ENCODE data around the gene L3MBTL4.

L3MBTL4 gene

DNA sequence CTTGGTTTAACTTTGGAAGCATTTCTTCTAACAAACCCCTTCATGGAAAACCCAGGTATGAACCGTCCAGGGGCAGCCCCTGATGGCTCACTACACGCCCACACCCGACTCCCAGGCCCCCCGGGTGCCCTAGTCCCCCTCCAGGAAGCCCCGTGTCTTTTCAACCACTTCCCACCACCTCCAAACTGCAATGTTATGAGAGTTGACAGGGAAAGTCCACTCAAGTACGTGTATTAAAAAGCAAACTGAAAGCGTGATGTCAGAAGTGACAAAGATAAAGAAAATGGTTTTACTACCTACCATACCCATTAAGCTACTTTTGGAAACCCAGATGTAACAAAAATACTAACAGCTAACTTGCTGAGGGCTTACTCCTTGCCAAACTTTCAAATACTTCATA, 51.5 kb downstream of the L3MBTL4 start:
- DNase-seq (ENCODE audit: low spot score): no peak

- no peak for DNase-seq (ENCODE audit: low spot score)
These were observed 52.1 kb downstream of the L3MBTL4 start for GRCh38 chr18:6362559-6363129.

DNA sequence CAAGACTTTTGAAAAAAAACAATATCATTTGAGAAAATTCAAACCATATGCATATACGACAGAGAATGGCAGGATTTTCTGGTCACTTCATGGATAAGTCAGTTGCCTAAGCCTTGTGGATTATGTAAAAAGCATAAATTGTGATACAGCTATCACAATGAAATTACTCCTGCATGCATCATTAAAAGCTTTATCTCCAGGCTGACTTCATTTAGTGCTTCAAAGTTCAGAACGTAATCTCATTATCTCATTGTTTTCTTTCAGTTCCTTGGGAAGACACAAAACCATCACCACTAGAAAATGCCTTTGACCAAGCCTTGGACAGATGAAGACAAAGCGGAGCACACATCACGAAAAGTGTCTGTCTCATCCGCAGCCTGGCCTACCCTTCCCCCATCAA, 57.0 kb downstream of the L3MBTL4 start:
- no peak for DNase-seq (ENCODE audit: low spot score)

GRCh38 chr18:6355789-6356589, 58.7 kb downstream of the L3MBTL4 start:
- DNase-seq (ENCODE audit: low spot score): no peak

DNA sequence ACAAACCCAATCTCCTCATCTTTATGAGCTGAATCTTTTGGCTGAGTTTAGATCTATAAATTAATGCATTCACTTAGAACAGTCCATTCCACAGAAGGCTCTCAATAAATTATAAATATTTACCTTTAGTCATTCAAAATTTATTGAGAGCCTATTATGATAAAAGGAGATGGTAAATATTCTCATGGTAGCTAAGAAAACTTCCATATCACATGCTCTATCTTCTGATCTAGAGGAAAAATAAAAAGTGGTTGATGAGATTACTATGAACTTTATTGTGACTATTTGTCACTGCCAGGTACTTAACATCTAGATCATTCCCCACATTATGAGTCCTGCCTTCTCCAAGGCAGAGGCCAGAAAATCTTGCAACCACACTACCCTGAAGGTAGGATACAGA, 62.4 kb downstream of the L3MBTL4 start:
- no peak for DNase-seq (ENCODE audit: low spot score)

DNA sequence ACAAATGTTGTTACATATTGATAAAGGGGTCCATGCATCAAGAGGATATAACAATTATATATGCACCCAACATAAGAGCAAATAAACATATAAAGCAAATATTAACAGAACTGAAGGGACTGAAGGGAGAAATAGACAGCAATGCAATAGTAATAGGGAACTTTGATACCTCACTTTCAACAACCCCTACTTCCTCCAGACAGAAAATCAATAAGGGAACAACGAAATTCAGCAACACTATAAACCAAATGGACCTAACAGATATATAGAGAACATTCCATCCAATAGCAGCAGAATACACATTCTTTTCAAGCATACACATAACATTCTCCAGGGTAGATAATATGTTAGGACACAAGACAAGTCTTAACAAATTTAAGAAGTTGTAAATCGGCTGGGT, 71.7 kb downstream of the L3MBTL4 start:
- DNase-seq (ENCODE audit: low spot score): no peak

DNA sequence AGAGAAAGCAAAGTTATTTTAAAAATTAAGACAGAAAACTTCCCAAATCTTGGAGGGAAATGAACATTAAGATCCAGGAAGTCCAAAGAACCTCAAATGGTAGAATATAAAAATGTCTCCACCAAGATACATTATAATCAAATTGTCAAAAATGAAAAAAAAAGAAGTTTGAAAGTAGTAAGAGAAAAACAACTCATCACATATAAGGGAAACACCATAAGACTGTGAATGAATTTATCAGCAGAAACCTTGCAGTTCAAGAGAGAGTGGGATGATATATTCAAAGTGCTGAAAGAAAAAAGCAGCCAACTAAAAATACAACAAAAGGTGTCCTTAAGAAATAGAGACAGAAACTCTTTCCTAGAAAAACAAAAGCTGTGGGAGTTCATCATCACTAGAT, 73.0 kb downstream of the L3MBTL4 start:
- no peak for DNase-seq (ENCODE audit: low spot score)

DNA sequence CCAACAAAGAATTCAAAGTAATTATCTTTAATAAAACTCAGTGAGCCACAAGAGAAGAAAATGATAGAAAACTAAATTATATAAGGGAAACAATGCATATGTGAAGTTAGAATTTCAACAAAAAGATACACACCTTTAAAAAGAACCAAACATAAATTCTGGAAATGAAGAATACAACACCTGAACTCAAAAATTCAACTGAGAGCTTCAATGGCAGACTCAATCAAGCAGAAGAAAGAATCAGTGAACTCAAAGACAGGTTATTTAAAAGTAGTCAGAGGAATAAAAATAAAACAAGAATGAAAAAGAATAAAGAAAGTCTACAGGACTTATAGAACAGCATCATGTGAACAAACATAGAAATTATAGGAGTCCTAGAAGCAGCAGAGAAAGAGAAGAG, 73.4 kb downstream of the L3MBTL4 start:
- DNase-seq (ENCODE audit: low spot score): no peak

- no peak for DNase-seq (ENCODE audit: low spot score)
These were observed 74.6 kb downstream of the L3MBTL4 start for GRCh38 chr18:6340121-6340520.

- DNase-seq (ENCODE audit: low spot score): no peak
These were observed 78.5 kb downstream of the L3MBTL4 start for GRCh38 chr18:6336239-6336638.

- no peak for DNase-seq (ENCODE audit: low spot score)
These were observed 80.7 kb downstream of the L3MBTL4 start for GRCh38 chr18:6333981-6334380.

- no peak for DNase-seq (ENCODE audit: low spot score)
These were observed 82.8 kb downstream of the L3MBTL4 start for GRCh38 chr18:6331872-6332271.

GRCh38 chr18:6330786-6331185, 83.9 kb downstream of the L3MBTL4 start:
- DNase-seq (ENCODE audit: low spot score): no peak

DNA sequence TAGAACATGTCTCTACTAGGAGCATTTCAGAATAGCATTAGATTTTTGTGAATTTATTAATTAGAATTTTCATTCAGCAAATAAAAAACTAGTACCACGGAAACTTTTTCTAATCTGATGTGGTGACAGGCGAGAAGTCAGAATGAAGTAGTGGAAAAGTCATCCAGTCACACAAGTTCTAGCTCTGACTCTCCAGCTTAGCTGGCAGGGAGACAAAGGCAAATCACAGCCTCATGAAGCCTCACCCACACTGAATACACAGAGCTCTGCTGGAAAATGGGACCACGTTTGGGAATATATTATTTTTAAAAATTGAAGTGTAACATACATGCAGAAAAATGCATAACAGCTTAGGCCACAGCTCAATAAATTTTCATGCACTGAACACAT, 86.1 kb downstream of the L3MBTL4 start:
- no peak for DNase-seq (ENCODE audit: low spot score)

DNA sequence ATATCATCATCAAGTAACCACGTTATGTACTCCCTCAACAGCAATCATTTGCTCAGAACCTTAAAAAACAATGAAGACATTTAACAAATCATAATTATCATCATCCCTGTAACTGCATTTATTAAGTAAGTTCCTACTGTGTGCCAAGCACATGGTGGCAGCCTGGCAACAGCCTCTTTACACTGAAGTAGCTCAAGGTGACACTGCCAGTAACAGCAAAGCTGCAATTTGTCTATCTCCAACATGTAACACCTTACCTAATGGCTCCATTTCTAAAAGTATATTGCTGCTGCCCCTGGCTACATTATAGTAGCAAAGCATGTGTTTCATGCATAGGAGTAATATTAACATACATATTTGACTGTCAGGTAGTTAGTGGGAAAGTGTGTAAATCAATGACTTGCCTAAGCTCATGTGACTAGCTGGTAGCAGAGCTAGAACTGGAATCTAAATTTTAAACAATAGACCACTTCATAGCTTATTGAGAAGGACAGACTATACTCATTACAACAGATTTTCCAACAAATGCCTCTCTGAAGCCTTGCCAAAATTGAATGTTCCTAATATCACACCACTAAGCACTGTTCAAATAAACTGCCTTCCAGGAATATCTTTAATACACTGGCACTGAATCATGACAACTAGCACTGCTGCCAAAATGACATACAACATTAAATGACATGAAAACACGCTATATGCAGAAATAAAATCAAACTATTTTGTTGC, 86.7 kb downstream of the L3MBTL4 start:
- DNase-seq (ENCODE audit: low spot score): no peak

- DNase-seq (ENCODE audit: low spot score): no peak
These were observed 87.2 kb downstream of the L3MBTL4 start for GRCh38 chr18:6327485-6327884.

DNA sequence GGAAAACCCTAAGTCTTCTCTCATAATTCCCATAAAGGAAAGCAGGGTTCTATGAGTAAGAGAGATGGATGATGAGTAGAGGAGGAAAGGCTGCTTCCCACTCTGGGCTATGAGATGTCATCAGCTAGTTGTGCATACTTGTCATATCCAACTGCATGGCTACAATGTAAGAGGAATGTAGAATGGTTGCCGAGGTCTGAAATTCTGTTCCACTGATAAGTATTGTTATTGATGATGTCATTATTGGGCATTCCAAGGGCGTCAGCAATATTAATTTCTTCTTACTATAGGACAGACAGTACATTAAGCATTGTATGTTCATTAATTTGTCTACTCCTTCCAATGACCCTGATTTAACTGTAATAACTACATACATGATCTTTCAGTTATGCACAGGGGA, 88.1 kb downstream of the L3MBTL4 start:
- no peak for DNase-seq (ENCODE audit: low spot score)

DNA sequence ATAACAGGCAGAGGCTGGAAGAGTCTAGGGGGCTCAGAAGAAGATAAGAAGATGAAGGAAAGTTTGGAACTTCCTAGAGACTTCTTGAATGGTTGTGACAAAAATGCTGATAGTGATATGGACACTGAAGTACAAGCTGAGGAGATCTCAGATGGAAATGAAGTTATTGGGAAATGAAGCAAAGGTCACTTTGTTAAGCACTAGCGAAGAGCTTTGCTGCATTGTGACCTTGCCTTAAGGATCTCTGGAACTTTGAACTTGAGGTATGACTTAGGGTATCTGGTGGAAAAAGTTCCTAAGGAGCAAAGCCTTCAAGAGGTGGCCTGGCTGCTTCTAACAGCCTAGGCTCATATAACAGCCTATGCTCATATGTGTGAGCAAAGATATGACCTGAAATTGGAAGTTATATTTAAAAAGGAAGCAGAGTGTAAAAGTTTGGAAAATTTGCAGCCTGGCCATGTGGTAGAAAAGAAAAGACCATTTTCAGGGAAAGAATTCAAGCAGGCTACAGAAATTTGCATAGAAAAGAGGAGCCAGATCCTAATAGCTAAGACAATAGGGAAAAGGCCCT, 91.3 kb downstream of the L3MBTL4 start:
- no peak for DNase-seq (ENCODE audit: low spot score)

- no peak for DNase-seq (ENCODE audit: low spot score)
These were observed 99.0 kb downstream of the L3MBTL4 start for GRCh38 chr18:6315517-6316331.

GRCh38 chr18:6313415-6313814, 101.3 kb downstream of the L3MBTL4 start:
- DNase-seq (ENCODE audit: low spot score): no peak

- no peak for DNase-seq (ENCODE audit: low spot score)
These were observed 103.1 kb downstream of the L3MBTL4 start for GRCh38 chr18:6311456-6312215.
